Measurements from ENCODE around the gene ZBTB7C.

DNA sequence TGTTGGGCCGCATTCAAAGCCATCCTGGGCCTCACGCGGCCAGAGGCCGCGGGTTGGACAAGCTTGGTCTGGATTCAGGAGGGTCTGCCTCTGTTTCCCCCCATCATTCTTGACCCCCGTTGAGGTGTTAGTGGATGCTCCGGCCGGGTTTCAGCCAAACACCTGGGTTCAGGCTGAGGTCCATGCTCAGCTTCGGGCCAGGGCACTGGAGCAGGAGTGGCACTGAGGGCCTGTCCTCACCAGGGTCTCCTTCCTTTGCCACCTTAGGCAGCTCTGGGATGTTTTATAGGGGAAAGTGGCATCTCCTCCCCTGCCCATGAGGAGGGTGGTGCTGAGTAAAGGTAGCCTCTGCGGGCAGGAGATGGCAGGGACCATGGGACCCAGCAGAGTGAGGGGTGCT, 401.8 kb downstream of the ZBTB7C start:
- TF ChIP-seq, protein P1, sequence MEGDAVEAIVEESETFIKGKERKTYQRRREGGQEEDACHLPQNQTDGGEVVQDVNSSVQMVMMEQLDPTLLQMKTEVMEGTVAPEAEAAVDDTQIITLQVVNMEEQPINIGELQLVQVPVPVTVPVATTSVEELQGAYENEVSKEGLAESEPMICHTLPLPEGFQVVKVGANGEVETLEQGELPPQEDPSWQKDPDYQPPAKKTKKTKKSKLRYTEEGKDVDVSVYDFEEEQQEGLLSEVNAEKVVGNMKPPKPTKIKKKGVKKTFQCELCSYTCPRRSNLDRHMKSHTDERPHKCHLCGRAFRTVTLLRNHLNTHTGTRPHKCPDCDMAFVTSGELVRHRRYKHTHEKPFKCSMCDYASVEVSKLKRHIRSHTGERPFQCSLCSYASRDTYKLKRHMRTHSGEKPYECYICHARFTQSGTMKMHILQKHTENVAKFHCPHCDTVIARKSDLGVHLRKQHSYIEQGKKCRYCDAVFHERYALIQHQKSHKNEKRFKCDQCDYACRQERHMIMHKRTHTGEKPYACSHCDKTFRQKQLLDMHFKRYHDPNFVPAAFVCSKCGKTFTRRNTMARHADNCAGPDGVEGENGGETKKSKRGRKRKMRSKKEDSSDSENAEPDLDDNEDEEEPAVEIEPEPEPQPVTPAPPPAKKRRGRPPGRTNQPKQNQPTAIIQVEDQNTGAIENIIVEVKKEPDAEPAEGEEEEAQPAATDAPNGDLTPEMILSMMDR (conservative IDR thresholded peaks at IDR 0.05; ENCODE audit: low read depth, low read length) = no peak
- no peak for TF ChIP-seq EZH2 (IDR thresholded peaks at IDR 0.05; ENCODE audit: borderline replicate concordance, low read depth, low read length, poor library complexity, severe bottlenecking)
